NCI-H1930 (cell line): ENCODE results near the gene PSTPIP1.

Experiments
- DNase-seq, 2 experiments: peaks; one replicate each; lab custom pipeline; 2025; lab: John Stamatoyannopoulos, UW

The PSTPIP1 gene

DNA sequence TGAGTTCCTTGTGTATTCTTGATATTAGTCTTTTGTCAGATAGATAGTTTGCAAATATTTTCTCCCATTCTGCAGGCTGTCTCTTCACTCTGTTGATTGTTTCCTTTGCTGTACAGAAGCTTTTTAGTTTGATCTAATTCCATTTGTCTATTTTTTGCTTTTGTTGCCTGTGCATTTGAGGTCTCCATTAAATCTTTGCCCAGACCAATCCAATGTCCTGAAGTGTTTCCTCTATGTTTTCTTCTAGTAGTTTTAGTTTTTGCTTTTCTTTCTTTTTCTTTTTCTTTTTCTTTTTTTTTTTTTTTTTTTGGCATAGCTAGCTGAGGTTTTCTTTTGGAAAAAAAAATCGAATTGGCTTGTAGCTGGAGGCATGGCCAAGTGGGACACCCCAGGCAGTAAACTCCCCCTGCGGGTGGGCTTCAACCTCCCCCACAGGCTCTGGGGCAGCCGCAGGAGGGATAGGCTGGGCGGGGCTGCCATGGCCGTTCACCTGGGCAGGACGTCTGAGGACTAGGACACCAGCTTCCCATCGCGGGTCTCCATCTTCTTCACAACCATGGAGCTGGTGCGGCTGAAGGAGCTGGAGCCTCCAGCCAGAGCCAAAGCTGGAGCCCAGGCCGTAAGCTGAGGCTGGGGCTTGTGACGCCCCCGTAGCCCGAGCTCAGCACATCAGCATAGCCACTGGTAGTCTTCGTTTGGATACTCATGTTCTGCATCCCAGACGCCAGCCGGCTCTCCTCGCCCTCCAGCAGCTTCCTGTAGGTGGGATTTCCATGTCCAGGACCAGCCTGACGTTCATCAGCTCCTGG is 16.2 kb upstream of the PSTPIP1 start:
- DNase-seq, result no peak

GRCh38 chr15:76979331-76979925 is 15.5 kb upstream of the PSTPIP1 start:
- DNase-seq, result no peak

DNA sequence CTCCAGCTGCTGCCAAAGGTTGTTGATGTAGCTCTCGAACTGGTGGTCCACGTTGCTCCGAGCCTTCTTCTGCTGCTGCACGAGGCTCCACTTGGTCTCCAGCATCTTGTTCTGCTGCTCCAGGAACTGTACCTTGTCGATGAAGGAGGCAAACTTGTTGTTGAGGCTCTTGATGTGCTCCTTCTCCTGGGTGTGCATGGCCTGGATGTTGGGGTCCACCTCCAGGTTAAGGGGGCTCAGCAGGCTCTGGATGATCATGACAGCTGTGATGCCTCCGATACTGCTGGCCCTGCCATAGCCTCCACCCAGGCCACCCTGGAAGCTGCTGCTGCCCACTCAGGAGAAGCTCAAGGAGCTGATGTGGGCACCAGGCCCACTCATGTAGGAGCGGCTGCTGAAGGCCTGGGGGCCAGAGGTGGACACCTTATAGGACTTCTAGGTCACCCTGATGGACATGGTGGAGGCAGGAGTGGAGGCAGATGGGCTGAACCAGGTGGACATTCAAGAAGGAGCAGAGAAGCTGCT is 14.9 kb upstream of the PSTPIP1 start:
- no peak for DNase-seq

DNA sequence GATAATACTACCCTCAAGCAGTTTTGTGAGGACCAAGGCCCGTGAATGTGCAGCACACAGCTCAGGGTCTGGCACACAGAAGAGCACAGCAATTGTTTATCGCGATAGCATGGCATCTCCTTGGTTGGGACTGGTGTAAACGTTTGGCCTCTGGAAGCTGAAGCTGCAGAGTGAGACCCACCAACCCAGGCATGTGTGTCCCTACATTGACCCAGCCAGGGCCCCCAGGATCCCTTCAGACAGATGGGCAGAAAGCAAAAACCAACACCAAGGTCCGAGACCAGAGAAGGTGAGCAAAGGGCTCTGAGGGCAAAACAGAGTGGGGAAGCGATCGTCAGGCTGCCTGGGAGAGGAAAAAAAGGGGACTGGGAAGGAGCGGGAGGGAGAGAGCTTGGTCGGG is 12.6 kb upstream of the PSTPIP1 start:
- DNase-seq, result no peak

DNA sequence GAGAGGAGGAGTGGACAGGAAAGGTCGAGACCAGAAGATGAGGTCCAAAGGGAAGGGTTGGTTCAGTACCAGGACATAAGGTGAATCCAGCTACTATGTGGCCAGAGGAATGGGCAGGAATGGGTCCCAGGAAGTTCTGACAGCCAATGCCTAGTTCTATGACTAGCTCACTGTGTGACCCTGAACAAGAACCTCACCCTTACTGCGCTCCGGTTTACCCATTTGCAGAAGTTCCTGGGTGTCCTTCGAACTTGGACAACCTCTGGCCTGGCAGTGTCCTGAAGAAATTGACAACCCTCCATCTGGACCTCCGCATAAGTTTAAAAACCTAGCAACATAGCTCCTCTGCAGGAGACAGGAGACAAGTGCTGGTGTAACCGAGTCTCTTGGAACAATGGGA is 12.2 kb upstream of the PSTPIP1 start:
- no peak for DNase-seq

DNA sequence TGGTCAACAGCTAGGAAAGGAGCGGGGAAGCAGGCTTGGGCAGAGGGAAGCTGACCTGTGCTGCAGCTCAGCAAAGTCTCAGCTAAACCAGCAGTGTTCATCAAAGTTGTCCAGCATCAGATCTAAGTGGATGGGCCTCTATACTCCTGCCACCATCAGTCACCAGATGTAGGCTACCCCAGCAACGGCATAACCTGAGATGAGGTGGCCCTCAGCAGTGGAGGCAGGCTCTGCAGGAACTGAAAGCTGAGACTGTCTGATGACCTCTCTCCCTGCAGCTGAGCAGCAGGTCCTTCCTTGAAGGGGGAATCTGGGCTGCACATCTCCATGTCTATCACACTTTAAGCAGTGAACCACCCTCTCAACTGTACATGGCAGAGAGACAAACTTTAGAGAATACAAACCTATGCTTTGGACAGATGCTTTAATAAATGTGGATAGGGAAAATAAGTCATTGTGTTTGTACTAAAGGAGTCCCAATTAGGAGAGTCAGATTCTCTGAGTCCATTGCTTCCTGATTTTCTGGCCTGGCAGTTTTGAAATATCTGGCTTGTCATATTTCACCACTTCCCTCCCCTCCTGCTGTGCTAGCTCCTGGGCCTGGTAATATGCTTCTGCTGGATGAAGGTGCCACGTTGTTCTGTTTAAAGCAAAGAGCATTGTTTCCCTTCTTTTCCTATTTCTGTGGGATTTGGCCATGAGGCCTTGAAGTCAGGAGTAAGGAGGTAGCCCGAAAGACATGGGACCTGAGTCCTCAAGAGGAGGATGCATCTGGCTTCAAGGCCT is 11.1 kb upstream of the PSTPIP1 start:
- DNase-seq, result no peak

DNA sequence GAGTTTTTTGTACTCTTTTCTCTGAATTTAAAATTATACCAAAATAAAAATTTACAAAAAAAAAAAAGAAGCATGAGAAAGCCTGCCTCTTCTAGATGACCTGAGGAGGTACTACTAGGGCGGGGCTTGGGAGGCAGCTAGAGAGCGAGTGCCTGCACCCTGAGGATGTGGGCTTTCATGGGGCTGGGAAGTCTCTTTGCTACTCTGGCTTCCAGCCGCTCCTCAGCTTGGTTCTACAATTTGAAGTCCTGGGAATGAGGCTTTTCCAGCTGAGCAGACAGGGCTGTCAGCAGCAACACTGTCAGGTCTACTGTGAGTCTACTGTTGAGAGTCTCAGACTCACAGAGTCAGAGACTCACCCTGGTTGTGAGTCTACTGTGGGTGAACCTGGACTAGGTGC is 8.2 kb upstream of the PSTPIP1 start:
- no peak for DNase-seq

DNA sequence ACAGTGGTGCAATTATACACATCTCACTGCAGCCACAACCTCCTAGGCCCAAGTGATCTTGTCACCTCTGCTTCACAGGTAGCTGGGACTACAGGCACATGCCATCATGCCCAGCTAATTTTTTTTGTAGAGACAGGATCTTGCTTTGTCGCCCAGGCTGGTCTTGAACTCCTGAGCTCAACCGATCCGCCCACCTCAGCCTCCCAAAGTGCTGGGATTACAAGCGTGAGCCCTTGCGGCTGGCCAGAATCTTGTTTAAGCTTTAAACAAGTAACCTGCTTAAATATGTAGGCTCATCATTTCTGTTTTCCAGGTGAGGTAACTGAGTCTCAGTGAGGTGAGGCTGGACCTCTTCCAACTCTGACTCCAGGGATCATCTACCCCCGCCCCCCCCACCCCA is 7.7 kb upstream of the PSTPIP1 start:
- DNase-seq, result no peak

DNA sequence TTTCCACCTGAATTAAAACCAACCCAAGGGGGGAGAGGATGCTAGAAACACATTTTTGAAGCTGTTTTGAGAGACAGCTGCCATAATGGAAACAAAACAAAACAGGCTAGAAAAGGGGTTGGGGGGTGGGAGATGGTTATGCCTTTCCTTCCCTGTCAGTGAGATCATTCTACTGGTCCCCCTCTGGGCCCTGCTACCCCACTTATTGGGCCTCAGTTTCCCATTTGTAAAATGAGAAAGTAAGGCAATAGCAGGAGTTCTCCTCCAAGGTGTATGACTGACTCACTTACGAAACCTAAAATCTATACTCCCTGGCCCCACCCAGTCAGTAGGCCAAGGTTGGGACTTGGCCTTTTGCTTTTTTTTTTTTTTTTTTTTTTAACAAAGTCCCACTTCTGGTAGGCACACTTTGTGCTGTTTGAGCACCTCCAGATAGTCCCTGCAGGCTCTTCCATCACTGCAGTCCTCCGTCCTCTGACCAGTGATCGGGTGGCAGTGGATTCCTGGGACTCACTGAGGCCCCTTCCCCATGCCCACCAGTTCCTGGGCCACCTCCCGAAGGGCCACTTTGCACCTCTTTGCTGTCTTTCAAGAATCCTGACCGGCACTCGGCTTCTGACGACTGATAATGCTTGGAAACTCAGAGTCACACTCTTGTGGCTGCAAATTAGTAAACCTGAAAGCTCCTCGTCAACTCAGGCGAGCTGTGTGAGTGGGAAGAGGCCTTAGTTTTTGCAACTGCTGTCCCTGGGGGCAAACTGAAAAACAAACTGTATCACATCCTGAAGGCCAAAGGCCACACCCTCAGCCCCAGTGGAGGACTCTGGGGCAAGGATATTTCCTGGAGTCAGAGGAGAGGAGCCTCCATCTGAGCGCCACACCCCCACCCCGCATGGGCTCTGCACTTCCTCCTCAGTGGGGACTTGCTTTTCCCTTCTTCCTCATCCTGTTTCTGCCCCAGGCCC is 6.7 kb upstream of the PSTPIP1 start:
- no peak for DNase-seq

DNA sequence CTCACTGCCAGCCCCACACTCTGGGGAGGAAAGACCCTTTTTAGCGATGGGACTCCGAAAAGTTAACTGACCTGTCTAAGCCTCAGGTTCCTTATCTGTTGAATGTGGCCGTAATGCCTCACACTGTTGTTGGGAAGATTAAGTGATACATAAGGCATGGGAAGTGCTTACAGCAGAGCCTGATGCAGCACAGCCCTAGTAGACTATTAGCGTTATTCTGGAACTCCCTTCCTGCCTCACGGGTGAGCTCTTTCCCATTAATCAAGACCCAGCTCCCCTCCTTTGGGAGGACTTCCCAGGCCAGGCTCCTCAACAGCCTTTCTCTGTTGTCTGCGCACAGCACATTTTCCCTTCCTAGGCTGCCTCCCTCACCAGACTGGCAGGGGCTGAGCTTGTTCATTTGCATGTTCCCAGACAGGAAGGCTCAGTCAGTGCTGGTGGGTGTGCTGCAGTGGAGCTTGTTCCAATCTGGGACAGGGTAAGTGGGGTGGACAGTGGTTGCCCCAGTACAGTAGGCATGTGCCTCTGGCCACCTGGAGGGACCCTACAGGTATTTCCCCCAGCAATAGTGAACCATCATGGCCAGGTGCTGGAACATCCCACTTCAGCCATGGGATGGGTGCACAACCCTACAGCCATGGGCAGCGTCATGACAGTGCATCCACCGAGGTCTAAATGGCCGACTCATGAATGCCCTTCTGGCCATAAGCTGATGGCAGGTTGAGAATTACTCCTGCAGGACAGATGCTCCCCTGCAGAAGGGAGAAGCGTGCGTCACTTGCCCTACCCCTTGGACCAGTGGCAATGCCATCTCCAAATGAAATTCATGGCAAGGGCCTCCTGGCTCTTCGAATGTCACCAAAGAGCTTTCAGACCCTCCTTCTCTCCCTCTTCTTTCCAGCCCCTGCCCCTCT is 5.8 kb upstream of the PSTPIP1 start:
- no peak for DNase-seq

DNA sequence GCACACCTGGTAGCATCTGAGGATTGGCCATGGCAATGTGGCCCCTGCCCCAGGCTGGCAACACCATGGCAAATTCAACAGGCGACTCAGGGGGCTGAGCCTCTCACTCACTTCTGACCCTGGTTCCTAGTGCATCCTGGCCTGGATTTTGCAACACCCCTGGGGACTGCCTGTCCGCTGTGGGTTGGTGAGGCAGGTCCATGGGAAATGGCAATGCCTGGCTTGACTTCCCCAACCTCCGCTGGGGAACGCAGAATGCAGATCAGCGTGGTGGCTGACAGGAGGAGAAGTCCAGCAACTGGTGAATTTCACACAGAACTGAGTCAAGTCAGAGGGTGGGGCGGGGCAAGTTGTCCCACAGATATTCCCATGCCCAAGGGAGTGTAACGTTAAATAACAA is 3.9 kb upstream of the PSTPIP1 start:
- no peak for DNase-seq

DNA sequence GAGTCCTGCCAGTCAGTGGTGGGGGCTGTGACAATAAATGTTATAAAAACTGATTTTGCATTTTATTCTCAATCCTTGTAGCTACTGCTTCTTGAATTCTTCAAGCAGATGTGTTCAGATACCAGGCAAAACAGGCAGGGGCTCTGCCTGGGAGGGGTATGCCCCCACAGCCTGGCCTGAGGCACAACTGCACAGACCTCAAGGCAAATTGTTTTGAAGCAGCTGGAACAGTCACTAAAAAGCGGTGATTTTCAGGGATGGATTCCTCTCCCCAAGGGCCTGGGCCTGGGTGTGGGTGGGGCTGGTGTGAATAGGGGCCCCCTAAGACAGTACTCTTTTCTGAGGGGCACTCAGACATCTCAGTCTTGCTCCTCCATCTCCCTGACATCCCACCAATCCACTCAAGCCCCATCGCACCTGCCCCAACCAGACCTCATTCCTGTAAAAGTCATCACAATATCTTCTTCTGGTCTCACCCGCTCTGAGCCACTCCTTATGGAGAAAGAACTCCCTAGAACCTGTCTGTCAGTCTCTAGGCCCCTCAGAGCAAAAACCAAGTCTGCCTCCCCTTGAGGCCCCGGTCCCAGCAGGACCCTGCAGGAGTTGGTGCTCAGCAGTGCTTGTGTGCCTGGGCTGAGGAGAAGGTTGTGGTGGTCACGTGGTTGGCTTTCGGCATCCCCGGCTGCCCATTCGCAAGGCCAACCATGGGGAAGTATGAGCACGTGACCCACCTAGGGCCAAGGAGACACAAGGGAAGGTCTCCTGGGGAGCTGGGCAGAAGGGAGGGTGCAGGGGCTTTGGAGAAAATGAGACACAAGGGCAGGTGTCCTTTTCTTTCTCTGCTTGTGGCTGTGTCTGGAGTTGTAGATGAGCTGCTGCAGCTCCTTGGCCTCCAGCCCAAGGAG is 2.9 kb upstream of the PSTPIP1 start:
- DNase-seq, result no peak

- DNase-seq, result no peak
These were observed 1.7 kb upstream of the PSTPIP1 start for GRCh38 chr15:76993114-76993725.

GRCh38 chr15:76994001-76994400 is 925 bp upstream of the PSTPIP1 start:
- DNase-seq, result no peak

DNA sequence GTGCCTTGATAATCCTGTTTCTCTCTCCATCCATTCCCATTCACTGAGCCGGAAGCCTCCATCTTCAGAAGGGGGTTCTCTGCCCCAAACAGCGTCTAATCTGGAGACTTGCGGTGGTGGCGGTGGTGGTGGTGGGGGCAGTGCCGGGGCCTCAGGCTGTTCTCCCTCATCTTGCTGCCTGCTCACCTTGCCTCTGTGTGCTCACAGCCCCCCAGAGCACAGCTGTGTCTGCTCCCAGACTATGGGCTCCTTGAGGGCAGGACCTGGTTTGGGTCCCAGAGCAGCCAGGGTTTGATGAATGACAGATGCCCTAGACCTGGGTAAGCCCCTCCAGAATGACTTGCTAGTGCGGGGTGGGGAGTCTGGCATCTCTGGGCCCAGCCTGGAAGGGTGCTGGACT is 430 bp upstream of the PSTPIP1 start:
- DNase-seq, result no peak

- no peak for DNase-seq
These were observed 1.2 kb downstream of the PSTPIP1 start for GRCh38 chr15:76996076-76996525.

DNA sequence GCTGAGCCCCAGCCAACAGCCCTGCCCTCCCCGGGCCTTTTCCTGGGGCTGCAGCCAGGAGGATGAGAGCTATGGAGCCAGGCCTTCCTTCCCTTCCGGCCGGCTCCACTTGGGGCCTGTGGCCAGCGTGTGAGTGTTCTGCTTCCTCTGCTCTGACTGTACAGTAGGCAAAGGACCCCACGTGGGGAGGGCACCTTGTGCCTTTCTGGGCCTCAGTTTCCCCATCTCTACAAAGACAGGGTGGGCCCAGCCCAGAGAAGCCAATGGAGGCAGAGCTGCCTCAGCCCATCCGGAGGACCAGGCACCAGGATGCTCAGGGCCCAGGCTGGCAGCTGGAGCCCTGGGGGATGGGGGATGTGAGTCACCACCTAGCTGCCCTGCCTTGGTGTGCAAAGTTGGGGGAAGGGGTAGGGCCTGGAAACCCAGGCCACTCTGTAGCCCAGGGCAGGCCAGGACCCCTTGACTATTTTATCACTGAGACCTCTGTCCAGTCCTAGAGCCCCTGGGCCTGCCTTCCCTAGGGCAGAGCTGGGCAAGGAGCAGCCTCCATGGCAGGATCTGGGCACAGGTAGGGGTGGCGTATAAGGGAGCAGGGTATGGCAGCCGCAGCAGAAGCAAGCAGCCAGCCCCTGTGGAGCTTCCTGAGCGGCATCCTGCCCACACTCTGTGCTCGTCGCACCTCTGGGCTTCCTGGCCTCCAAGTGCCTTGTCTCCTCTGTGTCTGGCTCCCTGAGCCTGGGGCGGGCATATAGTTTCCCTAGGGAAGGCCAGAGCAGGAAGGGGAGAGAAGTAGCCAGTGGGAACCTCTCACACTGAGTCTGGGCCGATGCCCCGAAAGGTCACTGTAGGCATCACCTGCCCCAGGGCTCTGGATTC is 1.8 kb downstream of the PSTPIP1 start:
- no peak for DNase-seq
